NCI-H1930 (cell line): ENCODE results near the gene MED20.
A peak's percentile ranks its signal among the peaks of the same experiment; 100 is the strongest.
"Not testable (repeated sequence)": the region's sequence is repeated elsewhere in the genome, so short reads cannot be mapped to it uniquely, and the experiment has no call there.

Experiments used
- DNase-seq, 2 experiments: peaks; one replicate each; lab custom pipeline; 2025; lab: John Stamatoyannopoulos, UW

The MED20 gene

DNA sequence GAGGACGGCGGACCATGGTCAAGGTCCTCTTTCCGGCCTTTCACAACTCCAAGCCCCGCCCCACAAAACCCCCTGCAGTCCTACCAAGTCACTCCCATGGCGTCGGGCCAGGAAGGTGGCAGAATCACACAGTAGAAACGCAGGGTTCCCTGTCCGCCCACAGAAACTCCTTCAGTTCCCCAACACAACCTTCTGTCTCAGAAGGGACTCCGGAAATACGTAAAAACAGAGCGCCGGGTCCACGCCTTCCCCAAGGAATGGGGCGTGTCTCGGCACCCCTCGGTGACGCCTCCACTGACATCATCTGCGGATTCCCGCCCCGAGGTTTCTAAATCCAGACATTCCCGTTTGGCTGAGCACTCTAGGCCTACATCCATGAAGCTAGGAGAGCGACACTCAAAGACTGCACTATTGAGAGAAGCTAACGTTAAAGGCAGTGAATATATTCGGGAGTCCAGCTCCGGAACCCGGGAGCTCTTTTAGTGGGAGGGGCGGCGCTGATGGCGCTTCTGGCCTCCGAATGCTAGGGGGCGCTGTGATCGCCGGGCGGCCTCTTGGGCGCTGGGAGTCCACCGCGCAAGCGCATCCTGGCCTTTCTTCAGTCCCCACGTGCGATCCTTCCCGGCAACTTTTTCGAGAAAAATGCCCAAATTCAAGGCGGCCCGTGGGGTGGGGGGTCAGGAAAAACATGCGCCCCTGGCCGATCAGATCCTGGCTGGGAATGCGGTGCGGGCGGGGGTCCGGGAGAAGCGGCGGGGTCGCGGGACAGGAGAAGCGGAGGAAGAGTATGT lies at the start of gene MED20, which contains the start of gene BYSL:
Gene MED20 (minus strand): TSS at position 219 of the 791 bp plus-strand sequence. CDS start 121 bp downstream, at position 98.
Gene BYSL (plus strand): TSS at position 579 of the 791 bp plus-strand sequence. CDS start 64 bp downstream, at position 643.
- peak; percentile 81 to 94 for DNase-seq

- no peak for DNase-seq
Measured at GRCh38 chr6:41970436-41970846, 49.5 kb upstream of the MED20 start.

- DNase-seq = no peak
Measured at GRCh38 chr6:41967312-41968287, 46.7 kb upstream of the MED20 start.

- DNase-seq = no peak
Measured at GRCh38 chr6:41966961-41967311, 46.0 kb upstream of the MED20 start.

DNA sequence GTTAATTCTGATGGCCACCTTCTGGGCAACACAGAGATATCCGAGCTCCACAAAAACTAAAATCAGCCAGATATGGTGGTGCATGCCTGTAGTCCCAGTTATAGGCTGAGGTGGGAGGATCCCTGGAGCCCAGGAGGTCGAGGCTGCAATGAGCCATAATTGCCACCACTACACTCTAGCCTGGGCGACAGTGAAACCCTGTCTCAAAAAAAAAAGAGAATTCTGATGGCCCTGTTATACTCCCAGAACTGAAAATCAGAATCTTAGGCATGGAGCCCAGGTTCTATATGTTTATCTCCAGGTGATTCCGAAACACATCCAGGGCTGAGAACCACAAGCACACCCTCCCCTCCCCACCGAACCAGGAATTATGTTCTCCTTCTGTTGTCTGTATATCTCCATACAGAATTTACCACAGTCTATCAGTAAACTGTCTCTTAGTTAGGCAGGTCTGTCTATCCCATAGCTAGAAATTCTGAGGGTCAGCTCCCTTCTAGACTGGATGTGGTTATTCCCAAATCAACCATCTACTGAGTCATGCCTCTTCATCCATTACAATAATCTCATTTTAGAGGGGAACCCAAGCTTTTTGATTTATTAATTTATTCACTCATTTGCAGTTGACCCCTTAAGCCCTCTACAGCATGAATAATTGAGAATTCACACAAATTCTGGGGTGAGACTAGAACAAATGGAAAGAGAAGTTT lies 45.4 kb upstream of the MED20 start:
- DNase-seq = no peak

DNA sequence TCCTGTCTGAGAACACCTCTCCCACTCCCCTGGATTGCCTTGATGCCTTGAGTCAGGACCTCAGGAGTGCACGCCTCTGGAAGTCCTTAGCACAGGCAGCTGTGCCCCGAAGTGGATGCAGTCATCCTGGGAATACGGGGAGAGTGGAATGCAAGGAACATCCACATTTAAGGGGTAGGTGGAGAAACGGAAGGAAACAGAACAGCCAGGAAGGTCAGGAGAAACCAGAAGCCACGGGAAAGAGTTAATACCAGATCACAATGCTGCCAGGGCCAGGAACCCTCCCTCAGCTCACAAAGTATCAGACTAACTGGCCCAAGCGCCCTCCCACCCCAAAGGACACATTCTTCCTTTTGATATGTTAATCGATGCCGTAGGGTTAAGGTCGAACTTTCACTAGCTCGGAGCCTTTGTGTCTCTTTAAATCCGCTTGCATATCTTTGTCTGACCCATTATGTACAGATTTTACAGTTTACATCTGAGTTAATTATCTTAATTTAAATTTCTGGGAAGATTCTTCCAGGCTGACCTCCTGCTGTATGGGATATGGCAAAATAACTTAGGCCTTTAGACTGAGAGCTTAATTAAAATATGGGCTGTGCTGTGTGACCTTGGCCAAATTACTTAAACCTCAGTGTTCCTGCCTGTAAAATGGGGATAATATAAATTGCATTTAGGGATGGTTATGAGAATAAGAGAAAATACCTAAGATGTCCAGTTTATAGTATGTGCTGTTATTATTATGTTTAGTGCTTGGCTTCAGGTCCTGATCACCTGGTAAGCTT lies 44.7 kb upstream of the MED20 start:
- no peak for DNase-seq

DNA sequence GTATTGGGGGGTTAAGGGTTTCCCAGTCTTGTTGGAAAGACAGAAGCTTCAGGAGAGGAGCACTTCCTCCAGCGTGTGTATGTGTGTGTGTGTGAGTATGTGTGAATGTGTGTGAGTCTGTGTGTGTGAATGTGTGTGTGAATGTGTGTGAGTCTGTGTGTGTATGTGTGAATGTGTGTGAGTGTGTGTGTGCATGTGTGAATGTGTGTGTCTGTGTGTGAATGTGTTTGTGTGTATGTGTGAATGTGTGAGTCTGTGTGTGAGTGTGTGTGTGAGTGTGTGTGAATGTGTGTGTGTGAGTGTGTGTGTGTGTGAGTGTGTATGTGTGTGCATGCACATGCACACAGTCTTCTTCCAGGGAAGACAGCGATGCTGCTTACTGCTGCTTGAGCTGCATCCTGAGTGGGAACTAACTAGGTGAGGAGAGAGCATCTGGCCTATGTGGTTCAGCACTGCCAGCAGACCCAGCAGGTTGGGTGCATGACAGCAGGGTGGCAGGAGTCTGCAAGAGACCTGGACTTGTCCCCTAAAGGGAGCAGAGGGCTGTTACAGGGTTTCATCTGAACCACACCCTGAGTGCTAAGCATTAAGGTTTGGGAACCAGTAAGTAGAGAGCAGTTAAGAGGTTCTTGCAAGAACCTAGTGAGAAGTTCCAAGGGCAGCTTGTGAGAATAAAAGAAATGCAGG lies 43.4 kb upstream of the MED20 start:
- no peak for DNase-seq

GRCh38 chr6:41963371-41963770 lies 42.4 kb upstream of the MED20 start:
- DNase-seq = no peak

- no peak for DNase-seq
Measured at GRCh38 chr6:41960028-41960427, 39.1 kb upstream of the MED20 start.

GRCh38 chr6:41958022-41958856 lies 37.3 kb upstream of the MED20 start:
- DNase-seq = no peak

- DNase-seq = no peak
Measured at GRCh38 chr6:41957117-41957516, 36.2 kb upstream of the MED20 start.

DNA sequence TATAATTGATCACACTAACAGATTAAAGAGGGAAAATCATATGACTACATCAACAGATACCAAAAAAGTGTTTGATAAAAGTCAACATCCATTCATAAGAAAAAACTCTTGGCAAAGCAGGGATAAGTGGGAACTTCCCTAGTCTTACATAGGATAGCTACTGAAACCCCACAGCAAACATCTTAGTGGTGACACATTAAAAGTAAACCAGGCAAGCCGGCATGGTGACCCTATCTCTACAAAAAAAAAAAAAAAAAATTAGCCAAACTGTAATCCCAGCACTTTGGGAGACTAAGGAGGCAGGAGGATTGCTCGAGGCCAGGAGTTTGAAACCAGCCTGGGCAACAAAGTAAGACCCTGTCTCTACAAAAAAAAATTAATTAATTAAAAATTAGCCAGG lies 34.5 kb upstream of the MED20 start:
- no peak for DNase-seq

GRCh38 chr6:41954668-41955067 lies 33.7 kb upstream of the MED20 start:
- DNase-seq = no peak

DNA sequence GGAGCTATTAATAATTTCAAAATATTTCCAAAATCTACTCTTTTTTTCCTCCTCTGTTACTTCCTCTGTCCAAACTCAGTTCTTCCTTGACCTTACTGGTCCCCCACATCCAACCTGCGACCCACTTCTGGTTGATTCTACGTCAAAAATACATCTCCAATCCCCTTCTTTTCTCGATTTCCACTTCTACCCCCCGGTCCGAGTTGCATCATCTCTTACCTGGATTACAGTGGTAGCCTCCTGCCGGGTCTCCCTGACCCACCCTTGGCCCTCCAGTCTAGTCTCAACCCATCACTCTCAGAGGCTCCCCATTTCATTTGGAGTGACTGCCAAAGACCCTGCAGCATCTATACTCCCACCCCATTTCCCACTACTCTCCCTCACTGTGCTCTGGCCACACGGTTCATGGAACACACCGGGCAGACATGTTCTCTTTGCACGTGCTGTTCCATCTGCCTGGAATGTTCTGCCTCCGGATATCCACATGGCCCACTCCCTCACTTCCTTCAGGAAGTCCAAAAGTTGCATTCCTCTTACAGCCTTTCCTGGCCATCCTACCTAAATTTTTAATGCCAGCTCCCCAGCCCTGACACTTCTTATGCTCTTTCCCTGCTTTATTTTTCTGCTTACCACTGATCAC lies 26.8 kb upstream of the MED20 start:
- no peak for DNase-seq

GRCh38 chr6:41943456-41943855 lies 22.5 kb upstream of the MED20 start:
- no peak for DNase-seq

- DNase-seq = not testable (repeated sequence)
Measured at GRCh38 chr6:41942882-41943281, 21.9 kb upstream of the MED20 start.

DNA sequence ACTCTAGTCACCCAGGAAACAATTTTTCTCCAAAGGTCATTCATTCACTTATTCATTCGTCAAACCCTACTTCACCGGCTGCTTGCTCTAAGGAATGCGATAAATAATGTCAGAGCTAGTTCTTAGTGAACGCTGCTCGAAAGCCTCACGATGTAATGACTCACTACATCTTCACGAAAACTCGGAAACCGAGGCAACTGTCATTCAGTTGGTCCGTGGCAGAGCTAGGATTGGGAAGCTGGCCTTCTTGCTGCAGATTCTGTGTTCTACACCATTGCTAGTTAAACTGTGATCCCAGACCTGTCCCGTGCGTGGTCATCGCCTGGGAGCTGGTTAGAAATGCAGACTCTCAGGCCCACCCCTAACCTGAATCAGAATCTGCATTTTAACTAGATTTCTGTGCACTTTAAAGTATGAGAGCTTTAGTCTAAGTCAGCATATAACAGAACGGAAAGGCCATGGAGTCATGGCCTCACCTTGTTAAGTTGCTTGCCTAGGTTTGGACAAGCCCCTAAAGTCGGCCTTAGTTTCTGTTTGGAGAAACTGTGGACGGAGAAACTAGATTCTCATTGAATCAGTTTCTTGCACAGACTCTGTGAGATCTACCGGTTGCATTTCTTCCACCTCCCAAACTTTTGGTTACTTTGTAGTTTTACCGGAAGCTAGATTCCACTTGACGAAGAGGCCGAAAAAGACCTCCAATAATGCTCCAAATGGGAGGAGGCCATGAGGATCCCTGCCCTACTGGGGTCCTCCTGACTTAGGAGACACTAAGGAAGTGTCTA lies 21.3 kb upstream of the MED20 start:
- DNase-seq = no peak

DNA sequence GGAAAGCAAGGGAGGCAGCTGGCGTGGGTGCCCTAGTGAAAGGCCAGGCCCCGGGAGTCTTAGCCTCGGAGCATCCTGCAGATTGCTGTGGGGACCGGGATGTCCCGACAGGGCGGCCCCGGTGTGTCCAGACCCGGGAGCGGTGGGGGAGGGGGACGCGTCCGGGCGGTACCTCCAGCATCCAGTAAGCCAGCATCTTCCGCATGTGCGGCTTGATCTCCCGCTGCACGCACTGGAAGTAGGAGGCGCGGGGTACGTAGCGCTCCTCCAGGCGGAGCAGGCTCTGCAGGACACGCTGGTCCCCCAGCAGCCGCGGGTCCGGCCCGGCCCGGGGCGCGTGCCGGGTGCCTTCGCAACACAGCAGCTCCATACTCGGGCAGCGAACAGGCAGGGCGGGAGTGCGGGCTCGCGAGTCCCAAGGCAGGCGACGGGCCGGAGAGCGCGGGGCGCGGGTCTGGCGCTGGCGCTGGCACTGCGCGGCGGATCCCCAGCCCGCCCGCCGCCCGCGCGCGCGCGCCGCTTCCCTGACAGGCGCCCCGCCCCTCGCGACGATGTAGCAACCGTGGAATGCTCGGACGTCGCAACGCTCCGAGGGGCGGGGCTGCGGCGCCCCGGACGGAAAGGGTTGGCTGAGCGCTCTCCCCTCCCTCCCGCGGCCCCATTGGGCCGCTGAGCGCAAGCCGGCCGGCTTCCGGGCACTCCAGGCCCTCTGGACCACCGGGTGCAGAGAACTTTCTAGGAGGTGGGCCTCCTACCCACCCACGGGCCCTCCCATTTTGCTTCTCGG lies 20.5 kb upstream of the MED20 start, which contains the start of gene CCND3:
Gene CCND3 (minus strand): TSS at position 529 of the 787 bp plus-strand sequence. CDS start 159 bp downstream, at position 370.
- DNase-seq = peak; percentile 65 to 87
